GM13976 (cell line): ENCODE data around the gene CAMK1D.

Experiments used
- DNase-seq: peaks from one replicate; pipeline ENCODE4 v3.0.0; 2012; ENCODE audit warnings: low spot score
- CTCF ChIP-seq: IDR thresholded peaks from 2 replicates; pipeline ENCODE4 v1.5.1; 2012; ENCODE audit warnings: borderline replicate concordance, mild to moderate bottlenecking; ENCODE audit not compliant: insufficient read depth; ENCODE audit errors: extremely low read depth, missing control alignments, control extremely low read depth
- in situ Hi-C: fragments of 300-500 bp; cut with MboI; formaldehyde crosslinking; loops from one replicate; pipeline ENCODE4 v1.12.0; 2022; ENCODE audit warnings: low sequenced_read_pairs, mixed read lengths, inconsistent platforms; ENCODE audit not compliant: unreplicated experiment

CAMK1D gene

DNA sequence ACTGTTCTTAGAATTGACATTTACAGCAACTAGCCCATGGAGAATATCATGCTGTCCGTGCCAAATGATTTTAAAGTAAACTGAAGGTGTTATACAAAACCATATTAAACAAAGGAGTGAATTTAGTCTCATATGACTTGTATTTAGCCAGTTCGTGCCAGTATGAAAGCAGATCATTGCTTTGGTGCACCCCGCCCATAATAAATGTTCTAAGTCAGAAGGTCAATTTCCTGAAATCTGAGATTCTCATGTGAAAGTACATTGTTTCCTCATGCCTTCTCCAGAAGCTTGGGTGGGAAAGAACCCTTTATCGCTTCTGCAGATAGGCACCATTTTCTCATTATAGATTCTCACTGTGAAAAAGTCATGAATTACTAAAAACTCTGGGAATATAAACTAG, 106.4 kb downstream of the CAMK1D start:
- in situ Hi-C loops, result no loop called here
- DNase-seq, result no peak
- TF ChIP-seq CTCF, result no peak

- no peak for TF ChIP-seq CTCF
- in situ Hi-C loops, result no loop called here
- no peak for DNase-seq
Observed at GRCh38 chr10:12459340-12459739, 110.0 kb downstream of the CAMK1D start.

GRCh38 chr10:12459762-12460161, 110.4 kb downstream of the CAMK1D start:
- no peak for DNase-seq
- in situ Hi-C loops, result no loop called here
- no peak for TF ChIP-seq CTCF

DNA sequence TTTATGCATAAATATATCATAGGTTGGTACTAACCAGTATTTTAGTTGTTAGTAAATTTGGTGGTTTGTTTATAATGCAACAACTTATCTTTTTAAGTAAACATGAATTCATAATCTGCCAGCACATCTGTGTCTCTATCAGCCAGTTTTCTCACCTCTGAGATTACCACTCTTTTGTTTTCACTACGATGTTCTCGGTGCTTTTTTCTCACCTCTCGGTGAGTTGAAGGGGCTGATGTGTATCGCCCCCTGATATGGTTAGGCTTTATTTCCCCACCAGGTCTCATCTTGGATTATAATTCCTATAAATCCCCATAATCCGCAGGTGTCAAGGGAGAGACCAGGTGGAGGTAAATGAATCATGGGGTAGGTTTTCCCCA, 114.1 kb downstream of the CAMK1D start:
- in situ Hi-C loops, result no loop called here
- TF ChIP-seq CTCF, result no peak
- DNase-seq, result no peak

- TF ChIP-seq CTCF, result no peak
- in situ Hi-C loops, result no loop called here
- no peak for DNase-seq
Observed at GRCh38 chr10:12465385-12466136, 116.2 kb downstream of the CAMK1D start.

DNA sequence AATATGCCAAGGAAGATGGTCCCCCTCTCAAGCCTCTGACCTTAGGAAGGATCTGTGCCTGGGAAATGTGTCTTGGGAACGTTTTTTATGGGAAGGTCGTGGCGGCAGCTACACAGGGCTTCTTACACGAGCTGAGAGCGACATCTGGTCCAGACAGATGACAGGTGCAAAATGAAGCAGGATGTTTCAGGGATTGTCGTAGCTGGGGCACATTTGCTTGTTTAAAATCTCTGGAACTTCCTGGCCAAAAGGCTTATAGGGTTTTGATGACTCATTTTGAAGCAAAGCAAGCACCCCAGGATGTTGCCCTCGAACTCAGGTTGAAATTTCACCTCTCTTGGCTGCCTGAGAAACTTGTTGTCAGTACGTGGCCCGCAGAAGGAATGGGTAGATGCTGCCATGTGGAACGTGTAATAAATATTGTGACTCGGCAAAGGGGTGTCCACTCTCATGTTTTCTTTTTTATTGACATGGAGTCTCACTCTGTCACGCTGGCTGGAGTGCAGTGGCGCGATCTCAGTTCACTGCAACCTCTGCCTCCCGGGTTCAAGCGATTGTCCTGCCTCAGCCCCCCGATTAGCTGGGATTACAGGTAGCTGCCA, 117.5 kb downstream of the CAMK1D start:
- in situ Hi-C loops, result no loop called here
- TF ChIP-seq CTCF, result no peak
- DNase-seq, result no peak
